ENCODE data around the gene WDR18.
A peak's percentile ranks its signal among the peaks of the same experiment; 100 is the strongest.

Gene WDR18

DNA sequence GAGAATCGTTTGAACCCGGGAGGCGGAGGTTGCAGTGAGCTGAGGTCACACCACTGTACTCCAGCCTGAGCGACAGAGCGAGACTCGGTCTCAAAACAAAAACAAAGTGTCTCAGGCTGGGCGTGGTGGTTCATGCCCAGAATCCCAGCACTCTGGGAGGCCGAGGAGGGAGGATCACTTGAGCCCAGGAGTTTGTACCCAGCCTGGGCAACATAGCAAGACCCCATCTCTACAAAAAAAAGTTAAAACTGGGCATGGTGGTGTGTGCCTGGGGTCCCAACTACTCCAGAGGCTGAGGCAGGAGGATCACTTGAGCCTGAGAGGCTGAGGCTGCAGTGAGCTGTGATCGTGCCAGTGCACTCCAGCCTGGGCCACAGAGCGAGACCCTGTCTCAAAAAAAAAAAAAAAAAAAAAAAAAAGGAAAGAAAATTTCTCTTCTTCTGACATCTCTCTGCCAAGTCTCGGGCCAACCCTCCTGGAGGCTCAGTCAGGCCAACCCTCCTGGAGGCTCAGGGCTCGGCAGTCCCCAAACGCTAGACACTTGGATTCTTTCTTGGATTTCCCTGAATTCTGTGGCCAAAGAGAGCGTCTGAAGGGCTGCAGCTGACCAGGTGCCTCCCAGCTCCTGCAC lies 32.0 kb upstream of the WDR18 start:
- Histone ChIP-seq H3K4me3 (ENCODE audit: insufficient read length, low read depth) (no peak overlapping the region), H3K27me3 (ENCODE audit: insufficient read depth, insufficient read length) (no peaks in the 10 kb centered on the region), H3K9me3 (ENCODE audit: insufficient read depth, low read length) (no peaks in the 10 kb centered on the region), H3K36me3 (ENCODE audit: insufficient read depth, insufficient read length, low read length) (peaks cover 21% of the 10 kb centered on the region), H3K9ac (ENCODE audit: insufficient read length, low read depth) (peak overlapping the region; percentile 42), H3K4me1 (ENCODE audit: insufficient read depth, insufficient read length) (peaks cover 42% of the 10 kb centered on the region)
- no peak for DNase-seq (ENCODE audit: low read depth, low spot score)
- no peak for TF ChIP-seq YY1 (IDR thresholded peaks at IDR 0.05; ENCODE audit: insufficient read depth, insufficient read length)
- no peak for TF ChIP-seq SUZ12 (IDR thresholded peaks at IDR 0.05; ENCODE audit: extremely low read depth, insufficient read depth, insufficient read length)
- TF ChIP-seq ZNF274 (IDR thresholded peaks at IDR 0.05; ENCODE audit: low read depth, low read length): no peak

DNA sequence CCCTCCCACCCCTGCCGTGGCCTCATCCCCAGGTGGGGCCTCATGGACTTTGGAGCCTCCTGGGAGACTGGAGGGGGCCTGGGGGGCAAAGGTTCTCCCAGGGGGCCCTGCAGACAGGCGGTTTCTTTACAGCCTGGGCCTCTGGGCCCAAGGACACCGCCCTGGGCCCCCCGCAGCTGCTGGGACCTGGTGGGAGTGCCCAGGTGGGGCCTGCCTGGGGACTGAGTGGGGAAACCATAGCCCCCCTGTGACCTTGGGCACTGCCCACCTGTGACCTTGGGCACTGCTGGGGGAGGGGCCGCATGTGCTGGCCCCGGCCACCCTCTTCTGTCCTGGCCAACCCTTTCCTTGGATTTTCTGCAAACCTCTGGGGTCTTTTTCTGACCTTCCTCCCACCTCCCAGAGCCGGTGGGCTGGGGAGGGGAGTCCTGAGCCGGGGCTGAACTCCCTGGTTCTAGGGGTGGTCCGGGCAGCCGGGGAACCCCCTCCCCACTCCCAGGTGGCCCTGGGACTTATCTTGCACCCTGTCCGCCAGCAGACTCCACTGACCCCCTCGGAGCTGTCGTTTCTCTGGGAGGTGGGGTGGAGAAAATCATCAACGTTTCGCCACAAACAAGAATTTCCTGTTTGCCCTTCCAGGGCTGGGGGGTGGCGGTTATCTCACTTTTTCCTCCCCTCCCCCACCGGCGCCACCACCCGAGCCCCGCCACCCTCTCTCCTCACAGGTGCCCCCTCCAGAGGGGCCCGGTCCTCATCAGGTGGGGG lies 31.3 kb upstream of the WDR18 start:
- Histone ChIP-seq H3K27me3 (ENCODE audit: insufficient read depth, insufficient read length) (no peaks in the 10 kb centered on the region), H3K9me3 (ENCODE audit: insufficient read depth, low read length) (no peaks in the 10 kb centered on the region), H3K9ac (ENCODE audit: insufficient read length, low read depth) (peak overlapping the region; percentile 42), H3K4me1 (ENCODE audit: insufficient read depth, insufficient read length) (peaks cover 42% of the 10 kb centered on the region), H3K4me3 (ENCODE audit: insufficient read length, low read depth) (no peak overlapping the region), H3K36me3 (ENCODE audit: insufficient read depth, insufficient read length, low read length) (peaks cover 14% of the 10 kb centered on the region)
- no peak for DNase-seq (ENCODE audit: low read depth, low spot score)
- TF ChIP-seq SUZ12 (IDR thresholded peaks at IDR 0.05; ENCODE audit: extremely low read depth, insufficient read depth, insufficient read length) (no peak), YY1 (IDR thresholded peaks at IDR 0.05; ENCODE audit: insufficient read depth, insufficient read length) (no peak), ZNF274 (IDR thresholded peaks at IDR 0.05; ENCODE audit: low read depth, low read length) (no peak)

DNA sequence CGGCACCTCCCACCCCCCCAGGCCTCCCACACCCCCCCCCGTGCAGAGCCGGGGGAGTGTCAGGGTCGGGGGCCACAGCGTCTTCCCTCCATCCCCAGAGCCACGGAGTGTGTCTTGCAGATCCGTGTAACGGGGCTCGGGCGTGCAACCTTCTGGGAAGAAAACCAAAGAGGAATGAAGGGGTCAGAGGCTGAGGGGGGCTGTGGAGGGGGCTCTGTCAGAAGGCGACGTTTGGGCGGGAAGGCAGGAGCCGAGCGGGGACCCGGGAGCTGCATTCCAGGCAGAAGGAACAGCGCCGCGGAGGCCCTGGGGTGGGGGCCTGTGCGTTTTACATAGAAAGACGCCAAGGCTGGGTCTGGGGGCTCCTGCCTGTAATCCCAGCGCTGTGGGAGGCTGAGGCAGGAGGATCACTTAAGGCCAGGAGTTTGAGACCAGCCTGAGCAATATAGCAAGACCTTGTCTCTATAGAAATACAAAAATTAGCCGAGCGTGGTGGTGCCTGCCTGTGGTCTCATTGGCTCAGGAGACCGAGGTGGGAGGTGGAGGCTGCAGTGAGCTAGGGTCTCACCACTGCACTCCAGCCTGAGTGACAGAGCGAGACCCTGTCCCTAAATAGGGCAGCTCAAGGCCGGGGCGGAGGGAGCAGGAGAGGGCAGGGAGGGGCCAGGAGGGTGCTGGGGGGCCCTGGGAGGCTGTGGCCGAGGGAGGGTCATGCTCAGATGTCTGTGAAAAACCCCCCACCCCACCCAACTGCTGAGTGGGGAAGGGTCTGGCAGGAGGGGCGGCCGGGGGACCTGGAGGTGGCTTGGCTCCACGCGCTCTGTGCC lies 30.5 kb upstream of the WDR18 start:
- Histone ChIP-seq H3K36me3 (ENCODE audit: insufficient read depth, insufficient read length, low read length) (peaks cover 7% of the 10 kb centered on the region), H3K9me3 (ENCODE audit: insufficient read depth, low read length) (no peaks in the 10 kb centered on the region), H3K27me3 (ENCODE audit: insufficient read depth, insufficient read length) (no peaks in the 10 kb centered on the region), H3K4me1 (ENCODE audit: insufficient read depth, insufficient read length) (peaks cover 40% of the 10 kb centered on the region), H3K4me3 (ENCODE audit: insufficient read length, low read depth) (no peak overlapping the region), H3K9ac (ENCODE audit: insufficient read length, low read depth) (peak overlapping the region; percentile 42)
- TF ChIP-seq YY1 (IDR thresholded peaks at IDR 0.05; ENCODE audit: insufficient read depth, insufficient read length) (no peak), ZNF274 (IDR thresholded peaks at IDR 0.05; ENCODE audit: low read depth, low read length) (no peak), SUZ12 (IDR thresholded peaks at IDR 0.05; ENCODE audit: extremely low read depth, insufficient read depth, insufficient read length) (no peak)
- DNase-seq (ENCODE audit: low read depth, low spot score): no peak

DNA sequence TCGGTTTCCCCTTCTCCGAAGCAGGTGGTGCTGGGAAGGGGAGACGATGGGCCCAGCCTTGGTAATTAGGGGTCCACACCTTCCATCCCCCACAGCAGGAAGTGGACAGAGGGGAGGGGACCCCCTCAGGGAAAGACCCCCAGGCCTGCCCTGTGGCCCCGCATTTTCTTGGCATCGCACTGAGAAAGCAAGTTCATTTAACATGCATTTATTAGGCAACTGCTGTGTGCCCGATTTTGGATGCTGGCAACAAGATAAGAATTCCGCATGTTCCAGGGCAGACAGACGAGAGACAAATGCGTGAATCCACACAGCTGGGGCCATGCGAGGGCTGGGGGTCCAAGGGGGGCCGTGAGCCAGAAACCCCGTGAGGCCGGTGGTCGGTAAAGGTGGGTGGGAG lies 29.9 kb upstream of the WDR18 start:
- Histone ChIP-seq H3K9ac (ENCODE audit: insufficient read length, low read depth) (peak overlapping the region; percentile 42), H3K27me3 (ENCODE audit: insufficient read depth, insufficient read length) (no peaks in the 10 kb centered on the region), H3K4me1 (ENCODE audit: insufficient read depth, insufficient read length) (peaks cover 40% of the 10 kb centered on the region), H3K9me3 (ENCODE audit: insufficient read depth, low read length) (no peaks in the 10 kb centered on the region), H3K36me3 (ENCODE audit: insufficient read depth, insufficient read length, low read length) (peaks cover 14% of the 10 kb centered on the region), H3K4me3 (ENCODE audit: insufficient read length, low read depth) (no peak overlapping the region)
- TF ChIP-seq YY1 (IDR thresholded peaks at IDR 0.05; ENCODE audit: insufficient read depth, insufficient read length) (no peak), SUZ12 (IDR thresholded peaks at IDR 0.05; ENCODE audit: extremely low read depth, insufficient read depth, insufficient read length) (no peak), ZNF274 (IDR thresholded peaks at IDR 0.05; ENCODE audit: low read depth, low read length) (no peak)
- DNase-seq (ENCODE audit: low read depth, low spot score): no peak

DNA sequence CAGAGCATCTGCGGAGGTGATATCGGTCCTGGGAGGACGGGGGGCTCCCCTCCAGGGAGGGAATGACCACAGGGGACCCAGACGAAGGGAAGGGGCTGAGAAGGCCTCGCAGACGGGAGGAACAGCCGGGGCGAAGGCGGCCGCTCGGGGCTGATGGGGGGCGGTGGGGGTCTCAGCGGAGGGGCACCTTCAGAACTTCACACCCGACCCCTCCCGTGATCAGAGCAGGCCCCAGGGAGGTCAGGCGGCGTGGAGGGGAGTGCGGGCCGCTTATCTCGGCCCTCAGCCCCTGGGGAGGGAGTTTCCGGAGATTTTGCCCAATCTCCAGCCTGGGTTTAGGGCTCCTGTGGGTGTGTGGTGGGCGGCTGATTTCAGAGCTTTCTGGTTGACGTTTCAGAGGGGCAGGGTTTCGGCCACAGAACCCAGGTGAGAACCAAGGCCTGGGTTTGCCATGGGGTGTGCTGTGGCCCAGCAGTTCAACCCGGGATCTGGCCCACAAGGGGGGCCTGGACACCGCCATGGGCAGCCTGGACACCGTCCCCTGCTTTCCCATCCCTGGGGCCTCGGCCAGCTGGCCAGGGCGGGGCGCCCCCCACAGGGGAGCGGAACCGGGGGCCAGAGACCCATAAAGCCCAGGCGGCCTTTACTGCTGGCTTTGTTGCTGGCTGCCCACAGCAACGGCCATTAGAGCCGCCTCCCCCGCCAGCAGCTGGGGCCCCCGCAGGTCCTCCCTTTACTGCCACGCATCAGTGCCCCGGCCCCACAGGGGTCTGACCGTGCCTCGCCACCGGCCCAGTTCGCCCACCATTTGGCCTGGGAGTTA lies 29.3 kb upstream of the WDR18 start:
- H3K9ac ChIP-seq (ENCODE audit: insufficient read length, low read depth): no peak overlapping the region
- peaks cover 46% of the 10 kb centered on the region for H3K4me1 ChIP-seq (ENCODE audit: insufficient read depth, insufficient read length)
- no peak for TF ChIP-seq SUZ12 (IDR thresholded peaks at IDR 0.05; ENCODE audit: extremely low read depth, insufficient read depth, insufficient read length)
- TF ChIP-seq ZNF274 (IDR thresholded peaks at IDR 0.05; ENCODE audit: low read depth, low read length): no peak
- TF ChIP-seq YY1 (IDR thresholded peaks at IDR 0.05; ENCODE audit: insufficient read depth, insufficient read length): no peak

DNA sequence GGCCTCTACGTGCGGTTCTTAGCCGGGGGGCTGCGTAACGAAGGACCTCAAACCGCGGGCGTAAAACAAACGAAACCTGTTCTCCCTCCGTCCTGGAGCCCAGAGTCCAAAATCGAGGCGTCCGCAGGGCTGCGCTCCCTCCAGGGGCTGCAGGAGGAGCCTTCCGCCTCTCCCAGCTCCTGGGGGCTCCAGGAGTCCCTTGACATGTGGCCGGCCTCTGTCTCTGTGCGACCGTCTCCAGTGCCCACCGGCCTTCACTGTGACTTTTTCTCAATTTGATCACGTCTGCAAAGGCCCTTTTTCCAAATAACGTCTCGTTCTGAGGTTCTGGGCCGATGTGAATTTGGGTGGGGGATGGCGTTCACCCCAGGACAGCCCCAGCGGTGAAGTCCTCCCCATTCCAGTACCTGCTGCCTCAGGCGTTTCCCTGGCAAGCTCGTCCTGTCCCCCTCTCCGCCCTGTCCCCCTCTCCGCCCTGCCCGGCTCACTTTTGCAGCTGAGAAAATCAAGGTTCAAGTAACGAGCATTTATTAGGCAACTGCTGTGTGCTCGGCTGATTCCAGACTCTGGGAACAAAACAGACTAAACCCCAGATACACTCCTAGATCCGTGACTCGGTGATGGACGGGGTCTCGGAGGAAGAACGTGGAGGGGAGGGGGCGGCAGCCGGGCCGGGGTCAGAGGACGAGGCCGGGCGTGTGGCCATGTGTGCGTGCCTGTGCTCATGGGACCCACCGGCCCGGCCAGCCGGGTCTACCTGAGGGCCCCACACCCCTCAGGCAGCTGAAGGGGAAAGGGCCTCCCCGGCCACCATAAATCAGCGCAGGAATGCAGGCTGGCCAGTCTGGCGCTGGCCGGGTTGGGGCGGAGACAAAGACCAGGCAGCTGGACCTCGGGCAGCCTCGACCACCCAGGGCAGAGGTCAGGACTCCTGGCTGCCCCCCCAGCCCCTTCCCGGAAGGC lies 28.1 kb upstream of the WDR18 start:
- Histone ChIP-seq H3K4me3 (ENCODE audit: insufficient read length, low read depth) (peak overlapping the region; percentile 11), H3K9me3 (ENCODE audit: insufficient read depth, low read length) (no peaks in the 10 kb centered on the region), H3K4me1 (ENCODE audit: insufficient read depth, insufficient read length) (peaks cover 54% of the 10 kb centered on the region), H3K9ac (ENCODE audit: insufficient read length, low read depth) (peak overlapping the region; percentile 67), H3K27me3 (ENCODE audit: insufficient read depth, insufficient read length) (no peaks in the 10 kb centered on the region), H3K36me3 (ENCODE audit: insufficient read depth, insufficient read length, low read length) (peaks cover 26% of the 10 kb centered on the region)
- no peak for TF ChIP-seq ZNF274 (IDR thresholded peaks at IDR 0.05; ENCODE audit: low read depth, low read length)
- no peak for TF ChIP-seq YY1 (IDR thresholded peaks at IDR 0.05; ENCODE audit: insufficient read depth, insufficient read length)
- no peak for TF ChIP-seq SUZ12 (IDR thresholded peaks at IDR 0.05; ENCODE audit: extremely low read depth, insufficient read depth, insufficient read length)
- no peak for DNase-seq (ENCODE audit: low read depth, low spot score)

More for the DNA sequence above, 29.3 kb upstream of the WDR18 start:
- H3K27me3 ChIP-seq (ENCODE audit: insufficient read depth, insufficient read length): no peaks in the 10 kb centered on the region
- H3K9me3 ChIP-seq (ENCODE audit: insufficient read depth, low read length): no peaks in the 10 kb centered on the region
- peaks cover 19% of the 10 kb centered on the region for H3K36me3 ChIP-seq (ENCODE audit: insufficient read depth, insufficient read length, low read length)
- no peak overlapping the region for H3K4me3 ChIP-seq (ENCODE audit: insufficient read length, low read depth)
- DNase-seq (ENCODE audit: low read depth, low spot score): no peak

Data from NT2/D1 (cell line).